Measurements from ENCODE around the gene LEPR.

LEPR gene

GRCh38 chr1:65412256-65412983, 8.0 kb upstream of the LEPR start:
- H3K4me3 ChIP-seq (ENCODE audit: low read depth, low read length), result no peak overlapping the region
- no peak for DNase-seq (ENCODE audit: low read depth)
- TF ChIP-seq CTCF (IDR thresholded peaks at IDR 0.05; ENCODE audit: insufficient read depth, low read depth, low read length, missing control alignments), result no peak

GRCh38 chr1:65412984-65413375, 7.5 kb upstream of the LEPR start:
- no peak overlapping the region for H3K4me3 ChIP-seq (ENCODE audit: low read depth, low read length)
- DNase-seq (ENCODE audit: low read depth), result no peak
- TF ChIP-seq CTCF (IDR thresholded peaks at IDR 0.05; ENCODE audit: insufficient read depth, low read depth, low read length, missing control alignments), result no peak

- DNase-seq (ENCODE audit: low read depth), result no peak
- TF ChIP-seq CTCF (IDR thresholded peaks at IDR 0.05; ENCODE audit: insufficient read depth, low read depth, low read length, missing control alignments), result no peak
- no peak overlapping the region for H3K4me3 ChIP-seq (ENCODE audit: low read depth, low read length)
Observed at GRCh38 chr1:65414538-65414937, 5.9 kb upstream of the LEPR start.

- no peak overlapping the region for H3K4me3 ChIP-seq (ENCODE audit: low read depth, low read length)
- DNase-seq (ENCODE audit: low read depth), result no peak
- no peak for TF ChIP-seq CTCF (IDR thresholded peaks at IDR 0.05; ENCODE audit: insufficient read depth, low read depth, low read length, missing control alignments)
Observed at GRCh38 chr1:65416767-65417166, 3.7 kb upstream of the LEPR start.

GRCh38 chr1:65417729-65418128, 2.7 kb upstream of the LEPR start:
- H3K4me3 ChIP-seq (ENCODE audit: low read depth, low read length), result no peak overlapping the region
- TF ChIP-seq CTCF (IDR thresholded peaks at IDR 0.05; ENCODE audit: insufficient read depth, low read depth, low read length, missing control alignments), result no peak
- no peak for DNase-seq (ENCODE audit: low read depth)

- DNase-seq (ENCODE audit: low read depth), result no peak
- no peak for TF ChIP-seq CTCF (IDR thresholded peaks at IDR 0.05; ENCODE audit: insufficient read depth, low read depth, low read length, missing control alignments)
- H3K4me3 ChIP-seq (ENCODE audit: low read depth, low read length), result no peak overlapping the region
Observed at GRCh38 chr1:65418522-65419185, 1.8 kb upstream of the LEPR start.

Measured in GM12865 (cell line).